ENCODE measurements around the gene PPIL6.

PPIL6 gene

DNA sequence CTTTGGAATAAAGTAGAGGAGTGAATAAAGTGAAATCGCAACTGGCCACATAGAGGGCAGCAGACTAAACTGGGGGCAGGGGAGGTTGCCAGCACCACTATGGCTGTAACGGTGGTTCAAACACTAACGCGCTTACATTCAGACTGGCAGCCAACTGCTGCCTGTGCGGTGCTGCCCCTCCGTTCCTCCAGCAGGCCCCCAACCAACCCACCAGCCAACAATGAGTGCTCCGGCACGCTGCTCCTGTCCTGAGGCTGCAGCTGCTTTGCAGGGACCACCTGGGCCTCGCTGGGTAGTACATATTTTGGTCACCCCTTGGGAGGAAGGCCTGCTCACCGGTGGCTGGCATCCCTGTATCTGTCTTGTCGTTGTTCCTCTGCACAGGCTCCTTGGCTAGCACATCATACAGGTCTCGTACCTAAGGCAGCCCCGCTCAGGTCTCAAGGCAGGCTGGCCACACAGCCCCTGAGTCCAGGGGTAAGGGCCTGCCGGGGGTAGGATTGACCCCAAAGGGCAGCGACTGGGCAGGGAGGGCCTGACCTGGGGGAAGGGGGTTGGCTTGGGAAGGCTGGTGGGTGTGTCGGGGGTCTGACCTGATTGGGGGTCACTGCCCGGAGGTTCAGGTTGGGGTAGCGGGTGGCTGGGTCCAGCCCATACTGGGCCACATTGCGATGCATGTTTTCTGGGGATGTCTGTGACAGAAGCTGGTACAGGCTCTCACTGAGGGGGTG lies 8.8 kb upstream of the PPIL6 start:
- DNase-seq = no peak

DNA sequence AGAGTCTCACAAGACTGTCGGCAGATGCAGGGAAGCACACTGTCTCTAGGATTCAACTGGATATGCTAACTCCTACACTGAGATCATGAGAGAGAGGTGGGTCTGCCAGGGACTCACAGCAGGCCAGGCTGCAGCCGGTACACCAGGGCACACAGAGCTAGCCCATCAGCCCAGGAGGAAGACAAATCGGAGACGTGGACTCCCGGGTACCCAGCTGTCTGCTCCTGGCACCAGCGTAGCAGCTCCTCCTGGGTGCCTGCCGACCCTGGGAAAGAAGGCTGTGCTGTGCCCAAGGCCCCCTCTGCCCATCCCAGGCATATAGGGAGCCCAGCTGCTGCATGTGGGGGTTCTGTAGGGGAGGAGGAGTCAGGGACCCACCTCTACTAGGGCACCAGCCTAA lies 8.2 kb upstream of the PPIL6 start:
- DNase-seq = no peak

DNA sequence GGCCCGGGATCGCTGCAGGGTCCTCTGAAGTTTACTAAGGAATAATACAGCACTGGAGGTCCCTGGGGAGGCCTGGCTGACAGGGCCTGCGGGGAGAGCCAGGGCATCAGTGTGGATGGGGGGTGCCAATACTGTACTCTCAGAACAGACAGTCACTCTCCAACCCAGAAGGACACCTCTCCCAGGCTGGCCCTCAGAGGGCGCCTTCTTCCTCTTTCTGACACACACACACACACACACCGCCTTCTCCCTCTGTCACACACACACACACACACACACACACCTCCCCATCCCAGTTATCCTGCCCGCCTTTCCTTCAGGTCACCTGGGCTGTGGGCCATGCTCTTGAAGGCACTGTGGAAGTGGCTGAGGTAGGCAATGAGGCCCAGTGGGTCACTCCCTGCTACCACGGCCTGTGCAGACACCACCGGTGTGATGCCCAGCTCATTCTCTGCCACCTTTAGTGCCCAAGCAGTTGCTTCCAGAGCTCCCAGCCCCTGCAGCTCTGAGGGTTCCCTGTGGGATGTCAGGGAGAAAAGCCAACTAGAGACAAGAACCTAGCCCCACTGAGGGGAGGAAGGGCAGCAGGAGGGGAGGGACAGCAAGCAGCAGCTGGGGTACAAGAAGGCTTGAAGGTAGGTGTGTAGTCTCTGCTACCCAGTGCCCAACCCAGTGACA lies 7.6 kb upstream of the PPIL6 start:
- peak; percentile 17 for DNase-seq

DNA sequence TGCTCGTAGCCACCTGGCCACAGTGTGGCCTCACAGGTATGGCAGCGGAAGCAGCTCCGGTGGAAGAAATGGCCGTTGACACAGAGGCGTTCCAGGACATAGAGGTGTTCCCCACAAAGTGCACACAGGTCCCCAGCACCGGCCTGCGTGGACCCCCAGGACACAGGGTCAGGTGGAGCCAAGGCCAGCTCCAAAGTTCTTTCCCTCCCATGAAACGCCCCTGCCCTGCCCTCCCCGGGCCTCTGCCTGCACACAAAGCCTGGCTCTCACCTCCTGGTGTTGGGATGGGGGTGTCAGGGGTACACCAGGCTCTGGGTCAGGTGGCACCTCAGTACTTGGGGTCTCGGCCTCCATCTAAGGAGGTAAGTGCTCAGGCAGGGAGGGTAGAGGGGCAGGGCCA lies 6.7 kb upstream of the PPIL6 start:
- DNase-seq = no peak

DNA sequence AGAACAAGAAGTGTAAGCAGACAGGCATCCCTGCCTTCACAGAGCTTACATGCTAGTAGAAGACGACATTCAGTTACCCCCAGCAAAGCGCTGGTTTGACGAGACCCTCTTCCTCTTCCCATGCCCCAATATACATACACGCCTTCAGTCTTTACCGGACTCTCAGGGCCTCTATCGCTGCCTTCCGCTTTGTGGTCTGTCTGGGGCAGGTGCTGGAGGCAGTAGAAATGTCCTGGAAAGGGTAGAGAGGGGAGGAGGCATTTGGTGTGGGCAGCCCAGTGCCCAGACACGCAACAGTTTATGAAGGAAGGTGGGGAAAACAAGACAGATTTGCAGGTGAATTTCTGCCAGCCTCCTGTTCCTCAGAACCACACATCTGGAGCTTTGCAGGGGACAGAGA lies 6.1 kb upstream of the PPIL6 start:
- no peak for DNase-seq

DNA sequence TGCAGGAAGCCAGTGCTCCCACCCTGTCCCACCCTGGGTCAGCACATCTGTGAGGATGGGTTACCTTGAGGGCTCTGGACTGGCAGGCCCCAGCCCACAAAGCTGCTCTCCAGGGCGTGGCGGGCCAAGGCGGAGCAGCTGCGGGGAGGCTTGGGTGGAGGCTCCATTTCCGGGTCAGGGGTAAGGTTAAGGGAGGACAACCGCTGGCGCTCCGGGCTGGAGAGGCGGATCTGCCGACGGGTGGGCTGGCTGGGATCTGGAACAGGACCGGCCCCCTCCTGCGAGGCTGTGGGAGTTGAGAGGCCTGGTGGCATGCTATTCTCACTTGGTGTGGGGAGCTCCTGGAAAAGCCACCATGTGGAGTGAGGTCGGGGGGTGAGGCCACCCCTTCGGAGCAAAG lies 5.6 kb upstream of the PPIL6 start:
- DNase-seq = no peak

DNA sequence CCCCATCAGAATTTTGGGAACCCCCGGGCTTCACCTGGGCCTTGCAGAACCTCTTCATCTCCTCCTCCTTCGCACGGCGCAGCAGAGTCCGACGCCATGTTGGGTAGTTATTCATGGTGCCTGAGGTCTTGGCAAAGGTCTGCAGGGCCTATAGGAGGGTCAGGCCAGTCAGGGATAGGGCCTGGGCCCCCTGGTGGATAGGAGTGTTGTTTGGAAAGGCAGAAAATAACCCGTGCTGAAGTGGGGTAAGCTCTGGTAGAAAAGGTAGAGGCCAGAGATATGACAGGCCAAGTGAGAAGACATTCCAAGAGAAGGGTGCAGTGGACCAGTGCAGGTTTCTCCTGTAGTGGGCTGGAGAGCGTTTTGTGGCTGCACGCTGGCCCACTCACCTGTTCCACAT lies 5.0 kb upstream of the PPIL6 start:
- DNase-seq = no peak

DNA sequence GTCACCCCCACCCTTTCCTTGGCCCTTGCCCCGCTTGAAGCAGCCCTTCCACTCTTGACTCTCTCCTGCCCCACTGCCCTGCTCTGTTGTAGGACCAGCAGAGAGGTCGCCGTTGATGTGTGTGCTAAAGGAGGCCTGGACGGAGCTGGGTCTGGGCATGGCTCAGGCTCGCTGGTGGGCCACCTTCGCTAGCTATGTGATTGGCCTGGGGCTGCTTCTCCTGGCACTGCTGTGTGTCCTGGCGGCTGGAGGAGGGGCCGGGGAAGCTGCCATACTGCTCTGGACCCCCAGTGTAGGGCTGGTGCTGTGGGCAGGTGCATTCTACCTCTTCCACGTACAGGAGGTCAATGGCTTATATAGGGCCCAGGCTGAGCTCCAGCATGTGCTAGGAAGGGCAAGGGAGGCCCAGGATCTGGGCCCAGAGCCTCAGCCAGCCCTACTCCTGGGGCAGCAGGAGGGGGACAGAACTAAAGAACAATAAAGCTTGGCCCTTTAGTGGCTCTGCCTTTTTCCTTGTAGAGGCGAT lies 3.1 kb upstream of the PPIL6 start:
- DNase-seq = no peak

DNA sequence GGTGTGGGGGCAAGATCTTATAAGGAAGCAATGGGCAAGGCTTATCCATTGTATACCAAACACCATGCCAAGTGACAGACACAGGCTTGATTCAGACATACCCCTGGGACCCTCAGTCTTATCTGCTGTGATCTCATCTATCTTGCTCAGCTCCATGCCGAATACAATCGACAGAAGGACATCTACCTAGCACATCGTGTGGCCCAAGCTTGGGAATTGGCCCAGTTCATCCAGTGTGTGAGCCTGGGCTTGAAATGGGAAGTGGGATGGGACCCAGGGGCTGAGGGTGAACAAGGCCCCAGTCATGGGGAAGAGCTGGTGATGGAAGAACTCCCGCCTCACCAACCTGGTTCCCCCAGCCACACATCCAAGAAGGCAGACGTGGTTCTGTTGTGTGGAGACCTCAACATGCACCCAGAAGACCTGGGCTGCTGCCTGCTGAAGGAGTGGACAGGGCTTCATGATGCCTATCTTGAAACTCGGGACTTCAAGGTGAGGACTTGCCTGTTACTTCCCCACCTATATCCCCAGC lies 2.0 kb upstream of the PPIL6 start:
- no peak for DNase-seq

DNA sequence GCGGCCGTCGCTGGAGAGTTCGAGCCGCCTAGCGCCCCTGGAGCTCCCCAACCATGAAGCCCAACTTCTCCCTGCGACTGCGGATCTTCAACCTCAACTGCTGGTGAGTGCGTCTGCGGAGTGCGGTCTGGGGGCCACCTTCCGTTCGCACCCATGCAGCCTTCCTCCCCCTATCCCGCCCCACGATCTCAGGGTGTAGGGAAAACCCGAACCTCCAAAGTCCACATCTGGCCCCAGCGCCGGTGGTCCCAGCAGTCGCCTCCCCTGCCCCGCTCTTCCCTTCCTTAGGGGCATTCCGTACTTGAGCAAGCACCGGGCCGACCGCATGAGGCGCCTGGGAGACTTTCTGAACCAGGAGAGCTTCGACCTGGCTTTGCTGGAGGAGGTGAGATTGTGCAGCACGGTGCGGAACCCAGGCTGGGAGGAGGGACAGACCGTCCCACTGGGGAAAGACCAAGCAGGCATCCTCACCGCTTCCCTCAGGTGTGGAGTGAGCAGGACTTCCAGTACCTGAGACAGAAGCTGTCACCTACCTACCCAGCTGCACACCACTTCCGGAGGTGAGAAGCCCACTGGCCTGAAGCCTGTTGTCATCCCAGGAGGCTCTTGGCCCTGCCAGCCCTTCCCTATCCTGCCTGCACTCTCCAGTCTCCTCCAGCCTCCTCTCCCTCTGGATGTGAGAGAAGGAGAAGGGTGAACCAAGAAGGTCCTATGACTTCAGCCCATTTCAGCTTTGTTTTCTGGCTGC lies 815 bp upstream of the PPIL6 start:
- DNase-seq = peak; percentile 66

DNA sequence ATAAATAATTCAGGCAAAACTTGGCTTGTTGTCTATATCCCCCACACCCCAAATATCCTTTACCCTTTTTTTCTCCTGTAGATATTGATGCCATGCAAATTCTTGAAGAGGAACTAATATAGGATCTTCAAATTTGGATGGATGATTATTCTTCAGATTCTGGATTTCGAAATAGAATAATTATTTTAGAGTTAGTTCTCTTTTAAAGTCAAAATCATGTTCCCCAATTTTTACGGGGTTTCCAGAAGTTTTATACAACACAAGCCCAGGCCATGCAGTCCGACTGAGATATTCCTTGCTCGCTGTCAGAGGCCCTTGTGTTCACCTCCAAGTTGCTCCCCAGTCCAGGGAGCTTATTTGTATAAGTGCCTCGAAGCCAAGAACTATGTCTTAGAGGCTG lies 4.4 kb downstream of the PPIL6 start:
- no peak for DNase-seq

DNA sequence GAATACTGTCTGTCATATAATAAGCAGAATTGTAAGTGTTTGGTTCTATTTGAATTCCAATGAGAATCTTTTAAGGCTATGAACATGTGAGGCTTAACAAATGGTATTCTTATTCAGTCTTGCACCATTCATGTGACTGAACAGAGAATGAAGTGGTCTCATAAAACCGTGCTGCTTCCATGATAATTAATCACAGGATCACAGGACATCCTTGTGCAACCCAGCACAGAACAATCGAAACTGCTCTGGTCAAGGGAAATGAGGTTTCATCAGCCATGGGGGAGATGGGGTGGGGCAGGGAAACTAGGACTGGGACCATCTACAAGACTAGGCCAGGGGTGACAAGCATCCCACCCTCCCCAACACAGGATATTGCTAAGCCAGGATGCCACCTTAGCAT lies 6.0 kb downstream of the PPIL6 start:
- no peak for DNase-seq

DNA sequence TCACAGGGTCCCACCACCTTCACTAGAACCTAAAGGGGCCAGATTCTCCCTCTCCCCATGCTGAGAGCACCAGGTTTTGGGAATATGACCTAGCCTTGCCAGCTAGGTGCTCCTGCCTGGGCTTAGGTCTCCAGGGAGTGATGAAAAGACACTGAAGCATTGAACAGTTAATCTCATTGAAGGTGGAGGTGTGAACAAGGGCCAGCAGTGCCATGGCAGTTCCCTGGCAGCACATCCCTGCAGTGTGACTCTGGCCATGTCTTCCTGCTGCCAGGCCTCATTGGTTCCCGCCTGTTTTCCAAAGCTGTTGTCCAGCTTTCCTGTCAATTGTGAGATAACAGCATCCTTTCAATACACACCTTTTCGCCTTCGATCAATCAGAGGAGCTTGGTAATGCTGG lies 10.9 kb downstream of the PPIL6 start:
- DNase-seq = peak; percentile 63

DNA sequence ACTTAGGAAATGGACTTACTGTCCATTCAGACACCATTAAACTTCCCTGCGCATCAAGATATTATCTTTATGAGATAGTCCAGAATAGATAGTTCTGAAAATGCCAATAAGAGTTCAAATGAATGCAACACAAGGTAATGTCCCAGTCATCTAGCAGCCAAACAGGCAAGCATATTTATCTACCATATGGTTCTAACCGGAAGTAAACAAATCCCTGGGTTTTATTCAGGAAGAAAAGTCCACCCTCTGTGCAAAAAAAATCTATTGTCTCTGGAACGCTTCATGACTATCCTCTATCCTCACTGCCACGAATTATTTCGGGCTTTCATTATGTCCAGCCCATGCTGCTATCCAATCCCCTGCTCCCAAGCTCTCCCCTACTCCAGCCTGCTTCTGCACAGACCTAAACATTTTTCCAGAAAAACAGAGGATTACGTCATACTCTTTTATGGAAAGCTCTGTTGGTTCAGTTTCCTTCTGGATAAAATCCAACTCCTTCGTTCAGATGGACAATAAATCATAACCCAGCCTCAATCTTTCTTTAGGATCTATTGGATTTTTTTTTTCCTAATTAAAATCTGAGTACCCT lies 11.4 kb downstream of the PPIL6 start:
- peak; percentile 70 for DNase-seq

DNA sequence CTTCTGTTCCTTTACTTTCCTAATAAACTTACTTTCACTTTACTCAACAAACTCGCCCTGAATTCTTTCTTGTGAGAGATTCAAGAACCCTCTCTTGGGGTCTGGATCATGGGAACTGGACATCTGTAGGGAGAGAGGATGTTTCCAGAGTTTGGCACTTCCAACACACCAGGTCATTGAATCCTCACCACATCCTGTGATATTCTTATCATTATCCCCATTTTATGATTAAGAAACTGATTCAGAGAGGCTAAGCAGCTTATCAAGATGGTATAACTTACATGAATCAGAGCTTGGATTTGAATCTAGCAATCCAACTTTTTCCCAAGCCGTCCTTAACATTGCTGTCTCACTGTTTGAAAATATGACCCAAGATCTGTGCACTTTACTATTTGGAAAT lies 15.5 kb downstream of the PPIL6 start:
- DNase-seq = no peak

DNA sequence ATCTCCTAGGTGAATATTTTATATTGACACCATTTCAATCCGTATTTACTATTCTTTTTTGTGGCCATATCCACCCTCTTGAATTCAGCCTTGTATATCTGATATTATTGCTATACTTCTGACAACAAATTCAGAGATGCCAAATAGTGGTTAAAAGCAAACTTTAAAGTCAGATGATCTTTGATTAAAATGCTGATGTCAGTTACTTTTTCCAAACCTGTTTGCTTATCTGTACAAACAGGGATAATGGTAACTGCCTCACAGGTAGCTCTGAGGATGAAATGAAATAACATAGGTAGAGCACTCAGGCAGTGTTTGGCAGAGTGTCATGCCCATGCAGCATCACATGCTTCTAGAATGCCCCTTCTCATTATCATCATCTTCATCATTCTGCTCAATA lies 19.2 kb downstream of the PPIL6 start:
- no peak for DNase-seq

DNA sequence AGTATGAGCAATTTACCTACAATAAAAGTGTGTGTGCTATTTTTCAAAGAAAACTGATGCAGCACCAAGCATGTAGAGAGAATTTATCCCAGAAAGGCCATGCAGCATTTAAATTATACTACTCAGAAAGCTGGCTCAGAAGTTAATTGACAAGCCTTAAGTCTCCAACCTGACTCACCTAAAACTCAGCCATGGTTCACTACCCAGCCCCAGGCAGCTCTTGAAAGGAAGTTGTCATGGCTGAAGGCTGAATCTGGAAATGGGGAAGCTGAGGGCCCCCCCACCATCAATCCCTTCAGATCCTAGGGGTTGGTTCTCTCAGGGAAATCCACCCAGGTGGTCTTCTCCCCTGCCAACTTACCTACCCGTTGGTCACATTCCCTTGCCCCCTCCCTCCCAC lies 19.7 kb downstream of the PPIL6 start:
- DNase-seq = peak; percentile 4

DNA sequence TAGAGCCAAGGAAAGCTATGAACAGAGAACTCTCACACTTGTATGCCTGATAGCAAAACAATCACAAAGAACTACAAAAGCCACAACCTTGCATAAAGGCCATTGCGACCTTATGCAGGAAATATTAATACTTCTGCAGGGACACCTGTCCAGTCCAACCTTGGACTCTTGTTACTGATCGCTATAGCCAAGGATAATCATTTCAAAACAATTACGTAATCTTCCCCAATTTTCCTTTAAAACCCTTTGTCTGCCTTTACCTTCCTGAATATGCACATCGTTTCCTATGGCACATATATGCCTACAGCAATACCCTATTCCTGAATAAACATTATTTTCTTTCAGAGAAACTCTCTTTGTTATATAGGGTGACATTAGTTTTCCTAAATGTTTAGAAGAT lies 22.8 kb downstream of the PPIL6 start:
- no peak for DNase-seq

DNA sequence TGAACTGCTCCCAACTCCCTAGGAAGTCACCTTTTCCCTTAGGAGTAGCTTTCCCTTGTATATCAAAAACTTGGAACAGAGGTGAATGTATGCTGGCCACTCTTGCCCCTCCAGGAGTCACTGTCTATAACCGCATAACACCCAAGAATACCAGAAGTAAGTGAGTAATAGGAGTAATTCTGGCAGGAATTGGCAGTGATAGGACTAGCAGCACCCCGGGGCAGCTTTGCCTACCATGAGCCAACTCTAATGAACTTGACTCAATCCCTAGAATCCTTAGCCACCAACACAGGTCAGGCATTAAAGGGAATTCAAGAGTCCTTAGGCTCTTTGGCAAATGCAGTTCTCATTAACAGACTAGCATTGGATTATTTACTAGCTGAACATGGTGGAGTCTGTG lies 29.4 kb downstream of the PPIL6 start:
- DNase-seq = no peak

DNA sequence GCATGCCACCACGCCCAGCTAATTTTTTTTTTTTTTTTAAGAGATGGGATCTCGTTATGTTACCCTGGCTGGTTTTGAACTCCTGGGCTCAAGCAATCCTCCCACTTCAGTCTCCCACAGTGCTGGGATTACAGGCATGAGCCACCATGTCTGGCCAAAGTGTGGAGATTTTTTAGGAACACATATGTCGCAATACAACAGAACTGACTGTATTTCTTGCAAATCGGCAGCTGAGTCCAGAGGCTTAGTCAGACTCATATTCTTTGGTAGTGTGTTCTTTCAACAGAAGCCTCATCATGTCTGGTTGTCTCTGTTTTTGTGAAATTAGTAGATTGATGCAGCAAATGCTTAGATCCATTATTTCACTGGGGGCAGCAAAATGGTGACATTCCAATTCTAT lies 34.2 kb downstream of the PPIL6 start:
- DNase-seq = no peak

DNA sequence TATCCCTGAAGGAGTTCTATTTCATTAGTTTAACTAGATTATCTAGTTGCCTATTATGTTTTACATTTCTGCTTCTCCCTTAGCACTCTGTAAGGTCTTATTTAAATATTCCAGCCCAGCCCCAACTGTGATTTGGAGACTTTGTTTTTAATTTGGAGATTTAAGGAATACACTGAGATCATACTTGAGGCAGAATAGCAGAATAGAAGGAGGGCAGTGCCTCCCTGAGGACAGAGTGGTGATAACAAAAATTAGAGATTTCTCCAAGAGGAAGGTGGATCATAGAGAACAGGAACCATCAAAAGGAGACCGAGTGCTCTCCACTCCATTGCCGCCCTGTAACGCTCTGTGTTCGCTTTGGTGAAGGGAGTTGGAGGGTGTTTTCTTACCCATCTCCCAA lies 43.4 kb downstream of the PPIL6 start:
- DNase-seq = peak; percentile 19

DNA sequence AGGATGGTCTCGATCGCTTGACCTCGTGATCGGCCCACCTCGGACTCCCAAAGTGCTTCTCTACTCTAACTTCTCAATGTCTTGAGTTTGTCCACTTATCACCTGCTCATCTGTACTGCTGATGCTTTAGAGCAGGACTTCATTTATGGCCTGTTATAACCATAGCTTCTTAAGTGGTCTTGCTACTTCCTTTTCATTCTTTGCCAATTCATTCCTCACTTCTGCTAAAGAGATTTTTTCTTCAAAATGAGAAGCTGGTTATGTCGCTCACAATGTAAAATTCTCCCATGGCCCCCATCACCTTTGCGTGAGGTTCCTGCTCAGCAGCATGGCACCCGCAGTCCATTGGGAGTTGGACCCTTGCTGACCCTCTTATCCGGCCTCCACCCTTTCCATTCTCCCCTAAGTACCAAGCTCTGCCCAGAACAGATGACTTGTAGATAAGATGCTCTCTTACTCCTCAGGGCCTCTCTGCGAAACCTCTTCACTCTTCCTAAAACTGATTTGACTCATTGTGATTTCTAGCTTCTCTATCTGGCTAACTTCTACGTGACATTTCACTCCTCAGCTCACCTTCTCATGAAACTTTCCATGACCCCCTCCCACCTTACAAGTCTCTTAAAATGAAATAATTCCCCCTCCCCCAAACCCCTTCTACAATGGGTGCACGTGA lies 44.2 kb downstream of the PPIL6 start:
- DNase-seq = no peak

DNA sequence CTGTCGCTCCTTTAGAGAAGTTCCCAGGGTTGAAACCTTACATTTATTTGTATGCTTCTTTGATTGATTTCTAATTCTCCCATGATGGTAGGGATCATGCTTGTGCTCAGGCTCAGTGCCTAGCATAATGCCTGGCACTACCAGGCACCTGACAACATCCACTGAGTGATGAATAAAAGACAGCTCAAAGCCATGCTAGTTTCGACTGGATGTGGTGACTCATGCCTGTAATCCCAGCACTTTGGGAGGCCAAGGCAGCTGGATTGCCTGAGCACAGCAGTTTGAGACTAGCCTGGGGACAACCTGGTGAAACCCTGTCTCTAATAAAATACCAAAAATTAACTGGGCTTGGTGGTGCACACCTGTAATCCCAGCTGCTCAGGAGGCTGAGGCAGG lies 46.5 kb downstream of the PPIL6 start:
- no peak for DNase-seq
